CD14-positive monocyte (primary cell): ENCODE data around the gene SPATA9. TPM values are rescaled to one million over a fixed set of nuclear protein-coding genes. Genes with fewer than 3 reads are reported as not detected.

Source experiments
- DNase-seq, 3 donors: peaks; one replicate each; pipeline ENCODE4 v3.0.0-alpha.2; 2011 to 2022
- H2AFZ ChIP-seq: 2 replicates; pipeline ENCODE4 v1.6.0; 2012; ENCODE audit warnings: mild to moderate bottlenecking, low read depth, low read length, inconsistent platforms; ENCODE audit not compliant: insufficient read depth, poor library complexity, severe bottlenecking
- H3K27ac ChIP-seq, 2 donors: 1 replicate in 1 of 2; 2 replicates in 1 of 2; pipeline ENCODE4 v1.5.1; 2012 to 2013; ENCODE audit warnings: low read length in 2 of 2, control low read depth in 1 of 2, inconsistent platforms in 1 of 2, low read depth in 1 of 2, mild to moderate bottlenecking in 1 of 2
- H3K27me3 ChIP-seq, 2 donors: one replicate each; pipeline versions ENCODE4 v1.6.0 to v1.6.1; 2011 to 2013; ENCODE audit warnings: low read length in 2 of 2; ENCODE audit not compliant: control insufficient read depth in 2 of 2, insufficient read depth in 2 of 2
- H3K36me3 ChIP-seq, 2 donors: replicated peaks in 1 of 2; 1 replicate in 1 of 2; 2 replicates in 1 of 2; pipeline versions ENCODE4 v1.5.1 to v1.6.1; 2012 to 2013; ENCODE audit warnings: low read length in 2 of 2, control low read depth in 1 of 2, inconsistent platforms in 1 of 2, mild to moderate bottlenecking in 1 of 2; ENCODE audit not compliant: insufficient read depth in 2 of 2, control insufficient read depth in 1 of 2
- H3K4me1 ChIP-seq, 2 donors: 1 replicate in 1 of 2; 2 replicates in 1 of 2; pipeline versions ENCODE4 v1.5.1 to v1.6.1; 2012 to 2013; ENCODE audit warnings: low read length in 2 of 2, control low read depth in 1 of 2, inconsistent platforms in 1 of 2, mild to moderate bottlenecking in 1 of 2, moderate library complexity in 1 of 2; ENCODE audit not compliant: insufficient read depth in 2 of 2, control insufficient read depth in 1 of 2
- H3K4me2 ChIP-seq: replicated peaks from 2 replicates; pipeline ENCODE3; 2012; ENCODE audit warnings: low read length, moderate library complexity, mild to moderate bottlenecking; ENCODE audit not compliant: poor library complexity, severe bottlenecking; ENCODE audit errors: extremely low read depth
- H3K4me3 ChIP-seq, 3 experiments: fragments of 200-600 bp in 1 of 3; sonication (generic) in 1 of 3; replicated peaks in 1 of 3; 1 replicate in 2 of 3; 2 replicates in 1 of 3; pipeline ENCODE4 v1.5.1; 2011 to 2013; ENCODE audit warnings: low read length in 3 of 3, mild to moderate bottlenecking in 3 of 3, control low read depth in 2 of 3, low read depth in 2 of 3, inconsistent platforms in 1 of 3, moderate library complexity in 1 of 3
- H3K79me2 ChIP-seq: 2 replicates; pipeline ENCODE4 v1.6.0; 2012; ENCODE audit warnings: mild to moderate bottlenecking, control low read depth, inconsistent platforms, low read length, moderate library complexity; ENCODE audit not compliant: insufficient read depth
- H3K9ac ChIP-seq: 2 replicates; pipeline ENCODE4 v1.6.0; 2017; ENCODE audit warnings: low read length, mild to moderate bottlenecking; ENCODE audit not compliant: insufficient read depth, poor library complexity, severe bottlenecking
- H3K9me3 ChIP-seq, 2 donors: replicated peaks in 1 of 2; 1 replicate in 1 of 2; 2 replicates in 1 of 2; pipeline versions ENCODE4 v1.5.1 to v1.6.1; 2012 to 2013; ENCODE audit warnings: low read length in 2 of 2, control low read depth in 1 of 2; ENCODE audit not compliant: control insufficient read depth in 1 of 2, insufficient read depth in 1 of 2
- H4K20me1 ChIP-seq: 2 replicates; pipeline ENCODE4 v1.6.0; 2012; ENCODE audit warnings: mild to moderate bottlenecking, low read length, control low read depth, moderate library complexity; ENCODE audit not compliant: insufficient read depth
- H3K27ac Mint-ChIP-seq, 7 donors: one replicate each; pipeline ENCODE4 v1.8.0; 2020; ENCODE audit warnings: mild to moderate bottlenecking in 7 of 7, mixed read lengths in 7 of 7, moderate library complexity in 6 of 7, inconsistent platforms in 2 of 7
- H3K27me3 Mint-ChIP-seq, 3 donors: one replicate each; pipeline ENCODE4 v1.8.0; 2021 to 2022; ENCODE audit warnings: low read depth in 3 of 3, mild to moderate bottlenecking in 3 of 3, mixed read lengths in 3 of 3, moderate library complexity in 3 of 3, inconsistent platforms in 1 of 3
- H3K36me3 Mint-ChIP-seq, 2 donors: one replicate each; pipeline ENCODE4 v1.8.0; 2020; ENCODE audit warnings: mixed read lengths in 2 of 2, inconsistent platforms in 1 of 2, mild to moderate bottlenecking in 1 of 2
- H3K4me1 Mint-ChIP-seq: one replicate; pipeline ENCODE4 v1.8.0; 2020; ENCODE audit warnings: mild to moderate bottlenecking, mixed read lengths
- H3K4me3 Mint-ChIP-seq, 2 donors: one replicate each; pipeline ENCODE4 v1.8.0; 2020; ENCODE audit warnings: mild to moderate bottlenecking in 2 of 2, mixed read lengths in 2 of 2, moderate library complexity in 1 of 2
- H3K9me3 Mint-ChIP-seq, 7 donors: one replicate each; pipeline ENCODE4 v1.8.0; 2020 to 2022; ENCODE audit warnings: mixed read lengths in 7 of 7, mild to moderate bottlenecking in 6 of 7, moderate library complexity in 6 of 7, inconsistent platforms in 2 of 7
- WGBS: methylation state at CpG from one replicate; pipeline ENCODE4 v1.1.5; 2013; ENCODE audit warnings: missing lambda C conversion rate; ENCODE audit not compliant: insufficient coverage; 5-methylcytosine and 5-hydroxymethylcytosine counted together
- intact Hi-C, 2 donors: fragments of 100-400 bp; cut with micrococcal nuclease; formaldehyde crosslinking; loops; one replicate each; pipeline versions ENCODE4 v1.15.0 to v1.15.1; 2023
- polyA plus RNA-seq, 3 donors: library from polyadenylated mRNA; depleted of rRNA in 1 of 3; unstranded in 2 of 3; stranded (reverse) in 1 of 3; fragments of 300-500 nt in 2 of 3; fragments of >200 nt in 1 of 3; fragmentation: Illumina TruSeq in 2 of 3; gene quantifications; 1 replicate in 2 of 3; 2 replicates in 1 of 3; pipeline ENCODE4 v1.2.3, GENCODE V29; 2012 to 2021
- TF ChIP-seq, protein P1 (sequence below): fragments of 200-600 bp; IDR thresholded peaks from one replicate; pipeline ENCODE4 v1.8.0; 2022; ENCODE audit warnings: antibody characterized with exemption, mild to moderate bottlenecking

The SPATA9 gene
- polyA plus RNA-seq, 3 donors = not detected

DNA sequence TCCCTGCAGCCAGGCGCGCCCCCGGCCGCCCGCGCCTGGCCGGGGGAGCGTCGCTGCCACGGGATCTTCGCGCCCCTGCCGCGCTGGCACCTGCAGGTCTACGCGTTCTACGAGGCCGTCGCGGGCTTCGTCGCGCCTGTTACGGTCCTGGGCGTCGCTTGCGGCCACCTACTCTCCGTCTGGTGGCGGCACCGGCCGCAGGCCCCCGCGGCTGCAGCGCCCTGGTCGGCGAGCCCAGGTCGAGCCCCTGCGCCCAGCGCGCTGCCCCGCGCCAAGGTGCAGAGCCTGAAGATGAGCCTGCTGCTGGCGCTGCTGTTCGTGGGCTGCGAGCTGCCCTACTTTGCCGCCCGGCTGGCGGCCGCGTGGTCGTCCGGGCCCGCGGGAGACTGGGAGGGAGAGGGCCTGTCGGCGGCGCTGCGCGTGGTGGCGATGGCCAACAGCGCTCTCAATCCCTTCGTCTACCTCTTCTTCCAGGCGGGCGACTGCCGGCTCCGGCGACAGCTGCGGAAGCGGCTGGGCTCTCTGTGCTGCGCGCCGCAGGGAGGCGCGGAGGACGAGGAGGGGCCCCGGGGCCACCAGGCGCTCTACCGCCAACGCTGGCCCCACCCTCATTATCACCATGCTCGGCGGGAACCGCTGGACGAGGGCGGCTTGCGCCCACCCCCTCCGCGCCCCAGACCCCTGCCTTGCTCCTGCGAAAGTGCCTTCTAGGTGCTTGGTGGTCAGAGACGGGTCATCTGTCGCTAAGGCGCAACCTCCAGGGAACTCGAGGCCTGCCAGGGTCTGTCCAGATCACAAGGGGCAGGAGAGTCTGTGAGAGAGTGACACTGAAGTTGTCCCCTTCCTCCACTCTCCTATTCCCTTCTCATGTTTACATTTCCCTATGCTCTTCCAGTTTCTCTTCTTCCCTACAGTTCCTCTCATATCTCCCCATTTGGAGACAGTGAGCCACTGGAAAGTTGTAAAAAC, 61.6 kb downstream of the SPATA9 start:
- H3K36me3 Mint-ChIP-seq = no peaks in the 10 kb centered on the region
- no peaks in the 10 kb centered on the region for H4K20me1 ChIP-seq
- peak in 2 of 3 donors; percentile 15 to 20 for DNase-seq
- peaks cover 22 to 34% (median 24%) of the 10 kb centered on the region in 3 donors for H3K27me3 Mint-ChIP-seq
- peaks cover 29% of the 10 kb centered on the region for H3K4me1 Mint-ChIP-seq
- no peaks in the 10 kb centered on the region for H3K9me3 ChIP-seq
- H3K4me3 Mint-ChIP-seq = peak overlapping the region; percentile 83 to 92
- intact Hi-C loops = no loop called here
- no peaks in the 10 kb centered on the region for H3K36me3 ChIP-seq
- 1% methylated on average over 88 of the region's 92 CpGs for WGBS
- H2AFZ ChIP-seq = peak overlapping the region; percentile 83
- peaks cover 25 to 38% of the 10 kb centered on the region in 2 donors for H3K4me1 ChIP-seq
- H3K4me3 ChIP-seq = peak overlapping the region; percentile 4 to 81 (median 63)
- no peaks in the 10 kb centered on the region for H3K79me2 ChIP-seq
- H3K9me3 Mint-ChIP-seq = peaks cover 0 to 4% (median 0%) of the 10 kb centered on the region in 7 donors
- no peak overlapping the region for H3K27ac ChIP-seq
- peak overlapping the region in 1 of 7 donors; percentile 50 for H3K27ac Mint-ChIP-seq
- H3K9ac ChIP-seq = peak overlapping the region; percentile 37
- TF ChIP-seq, protein P1, sequence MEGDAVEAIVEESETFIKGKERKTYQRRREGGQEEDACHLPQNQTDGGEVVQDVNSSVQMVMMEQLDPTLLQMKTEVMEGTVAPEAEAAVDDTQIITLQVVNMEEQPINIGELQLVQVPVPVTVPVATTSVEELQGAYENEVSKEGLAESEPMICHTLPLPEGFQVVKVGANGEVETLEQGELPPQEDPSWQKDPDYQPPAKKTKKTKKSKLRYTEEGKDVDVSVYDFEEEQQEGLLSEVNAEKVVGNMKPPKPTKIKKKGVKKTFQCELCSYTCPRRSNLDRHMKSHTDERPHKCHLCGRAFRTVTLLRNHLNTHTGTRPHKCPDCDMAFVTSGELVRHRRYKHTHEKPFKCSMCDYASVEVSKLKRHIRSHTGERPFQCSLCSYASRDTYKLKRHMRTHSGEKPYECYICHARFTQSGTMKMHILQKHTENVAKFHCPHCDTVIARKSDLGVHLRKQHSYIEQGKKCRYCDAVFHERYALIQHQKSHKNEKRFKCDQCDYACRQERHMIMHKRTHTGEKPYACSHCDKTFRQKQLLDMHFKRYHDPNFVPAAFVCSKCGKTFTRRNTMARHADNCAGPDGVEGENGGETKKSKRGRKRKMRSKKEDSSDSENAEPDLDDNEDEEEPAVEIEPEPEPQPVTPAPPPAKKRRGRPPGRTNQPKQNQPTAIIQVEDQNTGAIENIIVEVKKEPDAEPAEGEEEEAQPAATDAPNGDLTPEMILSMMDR = no peak
- peaks cover 22 to 25% of the 10 kb centered on the region in 2 donors for H3K27me3 ChIP-seq
- peak overlapping the region; percentile 99 for H3K4me2 ChIP-seq

DNA sequence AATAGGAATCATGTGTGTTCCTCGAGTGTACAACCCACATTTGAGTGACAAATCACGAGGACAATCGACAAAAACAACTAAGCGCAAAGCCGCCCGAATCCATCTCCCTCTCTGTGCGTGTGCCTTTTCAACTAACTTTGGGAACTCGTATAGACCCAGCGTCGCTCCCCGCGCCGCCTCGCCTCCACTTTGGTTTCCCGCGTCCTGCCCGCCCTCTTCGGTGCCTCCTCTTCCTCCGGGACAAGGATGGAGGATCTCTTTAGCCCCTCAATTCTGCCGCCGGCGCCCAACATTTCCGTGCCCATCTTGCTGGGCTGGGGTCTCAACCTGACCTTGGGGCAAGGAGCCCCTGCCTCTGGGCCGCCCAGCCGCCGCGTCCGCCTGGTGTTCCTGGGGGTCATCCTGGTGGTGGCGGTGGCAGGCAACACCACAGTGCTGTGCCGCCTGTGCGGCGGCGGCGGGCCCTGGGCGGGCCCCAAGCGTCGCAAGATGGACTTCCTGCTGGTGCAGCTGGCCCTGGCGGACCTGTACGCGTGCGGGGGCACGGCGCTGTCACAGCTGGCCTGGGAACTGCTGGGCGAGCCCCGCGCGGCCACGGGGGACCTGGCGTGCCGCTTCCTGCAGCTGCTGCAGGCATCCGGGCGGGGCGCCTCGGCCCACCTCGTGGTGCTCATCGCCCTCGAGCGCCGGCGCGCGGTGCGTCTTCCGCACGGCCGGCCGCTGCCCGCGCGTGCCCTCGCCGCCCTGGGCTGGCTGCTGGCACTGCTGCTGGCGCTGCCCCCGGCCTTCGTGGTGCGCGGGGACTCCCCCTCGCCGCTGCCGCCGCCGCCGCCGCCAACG, 62.5 kb downstream of the SPATA9 start, which contains the start of gene GPR150:
GPR150 (plus strand) TSS at position 58 of the 840 bp plus-strand sequence; CDS start at position 247, 189 bp downstream.
- Mint-ChIP-seq H3K4me1 (peaks cover 29% of the 10 kb centered on the region), H3K27me3 (peaks cover 22 to 34% (median 24%) of the 10 kb centered on the region in 3 donors), H3K4me3 (peak within 1 kb of the TSS; percentile 89 to 98), H3K36me3 (no peaks in the 10 kb centered on the region), H3K27ac (peak within 1 kb of the TSS in 1 of 7 donors; percentile 36), H3K9me3 (peaks cover 0 to 4% (median 0%) of the 10 kb centered on the region in 7 donors)
- Histone ChIP-seq H3K79me2 (no peaks in the 10 kb centered on the region), H3K27ac (no peak within 1 kb of the TSS), H3K4me3 (peak within 1 kb of the TSS; percentile 53 to 81 (median 63)), H4K20me1 (no peaks in the 10 kb centered on the region), H3K4me2 (peak within 1 kb of the TSS; percentile 99), H3K36me3 (no peaks in the 10 kb centered on the region), H3K27me3 (peaks cover 22 to 25% of the 10 kb centered on the region in 2 donors), H3K9me3 (no peaks in the 10 kb centered on the region), H3K9ac (peak within 1 kb of the TSS; percentile 55), H3K4me1 (peaks cover 25 to 38% of the 10 kb centered on the region in 2 donors), H2AFZ (peak within 1 kb of the TSS; percentile 88)
- under 1% methylated on average over 85 of the region's 85 CpGs for WGBS
- TF ChIP-seq, protein P1 = peak; percentile 25
- peak; percentile 30 to 57 (median 44) for DNase-seq
- intact Hi-C loops = no loop called here
